Measurements from ENCODE around the gene GINS2.

Gene GINS2

GRCh38 chr16:85729452-85730185, 40.9 kb upstream of the GINS2 start:
- no peak overlapping the region for H3K9ac ChIP-seq (ENCODE audit: low read length)

GRCh38 chr16:85728879-85729278, 40.1 kb upstream of the GINS2 start:
- no peaks in the 10 kb centered on the region for H3K9me2 ChIP-seq (ENCODE audit: low read depth, low read length)
- TF ChIP-seq EZH2 (IDR thresholded peaks at IDR 0.05; ENCODE audit: borderline replicate concordance, low read length) (no peak), CTCF (IDR thresholded peaks at IDR 0.05; ENCODE audit: low read length) (peak; percentile 30; the same call in 1 of the 2 replicates)
- peaks cover 6% of the 10 kb centered on the region; the same call in 1 of the 2 replicates for H3F3A ChIP-seq (ENCODE audit: insufficient read depth, low read length)
- H2AFZ ChIP-seq (ENCODE audit: low read length) = no peak overlapping the region
- H3K27me3 ChIP-seq (ENCODE audit: insufficient read depth, low read length) = no peaks in the 10 kb centered on the region
- no peak overlapping the region for H3K27ac ChIP-seq (ENCODE audit: low read depth, low read length, poor library complexity, severe bottlenecking)
- no peak overlapping the region for H3K4me2 ChIP-seq (ENCODE audit: low read length)
- H3K4me3 ChIP-seq (ENCODE audit: low read depth, low read length, poor library complexity, severe bottlenecking) = no peak overlapping the region
- H4K20me1 ChIP-seq (ENCODE audit: insufficient read depth, low read length) = no peaks in the 10 kb centered on the region
- H3K9me3 ChIP-seq (ENCODE audit: low read length) = no peaks in the 10 kb centered on the region
- no peaks in the 10 kb centered on the region for H3K79me2 ChIP-seq (ENCODE audit: insufficient read depth, low read length)
- H3K9ac ChIP-seq (ENCODE audit: low read length) = no peak overlapping the region
- peaks cover 2% of the 10 kb centered on the region for H3K4me1 ChIP-seq (ENCODE audit: insufficient read depth, low read length, severe bottlenecking)
- H3K36me3 ChIP-seq (ENCODE audit: insufficient read depth, low read length) = no peaks in the 10 kb centered on the region

More at GRCh38 chr16:85729452-85730185, 40.9 kb upstream of the GINS2 start:
- H3K9me2 ChIP-seq (ENCODE audit: low read depth, low read length) = no peaks in the 10 kb centered on the region
- no peaks in the 10 kb centered on the region for H3K36me3 ChIP-seq (ENCODE audit: insufficient read depth, low read length)
- no peaks in the 10 kb centered on the region for H4K20me1 ChIP-seq (ENCODE audit: insufficient read depth, low read length)
- H3K9me3 ChIP-seq (ENCODE audit: low read length) = no peaks in the 10 kb centered on the region
- H3K4me3 ChIP-seq (ENCODE audit: low read depth, low read length, poor library complexity, severe bottlenecking) = no peak overlapping the region
- H3K27ac ChIP-seq (ENCODE audit: low read depth, low read length, poor library complexity, severe bottlenecking) = no peak overlapping the region
- no peak overlapping the region for H3K4me2 ChIP-seq (ENCODE audit: low read length)
- no peak overlapping the region for H2AFZ ChIP-seq (ENCODE audit: low read length)
- H3F3A ChIP-seq (ENCODE audit: insufficient read depth, low read length) = peaks cover 9% of the 10 kb centered on the region; the same call in 1 of the 2 replicates
- no peaks in the 10 kb centered on the region for H3K79me2 ChIP-seq (ENCODE audit: insufficient read depth, low read length)
- peaks cover 9% of the 10 kb centered on the region for H3K4me1 ChIP-seq (ENCODE audit: insufficient read depth, low read length, severe bottlenecking)
- no peak for TF ChIP-seq EZH2 (IDR thresholded peaks at IDR 0.05; ENCODE audit: borderline replicate concordance, low read length)
- no peak for TF ChIP-seq CTCF (IDR thresholded peaks at IDR 0.05; ENCODE audit: low read length)
- no peaks in the 10 kb centered on the region for H3K27me3 ChIP-seq (ENCODE audit: insufficient read depth, low read length)

GRCh38 chr16:85724936-85725335, 36.2 kb upstream of the GINS2 start:
- no peak for TF ChIP-seq CTCF (IDR thresholded peaks at IDR 0.05; ENCODE audit: low read length)
- TF ChIP-seq EZH2 (IDR thresholded peaks at IDR 0.05; ENCODE audit: borderline replicate concordance, low read length) = no peak
- no peak overlapping the region for H3K4me2 ChIP-seq (ENCODE audit: low read length)
- no peaks in the 10 kb centered on the region for H3K4me1 ChIP-seq (ENCODE audit: insufficient read depth, low read length, severe bottlenecking)
- no peaks in the 10 kb centered on the region for H3K9me3 ChIP-seq (ENCODE audit: low read length)
- no peak overlapping the region for H3K27ac ChIP-seq (ENCODE audit: low read depth, low read length, poor library complexity, severe bottlenecking)
- H3K9ac ChIP-seq (ENCODE audit: low read length) = no peak overlapping the region
- no peaks in the 10 kb centered on the region for H4K20me1 ChIP-seq (ENCODE audit: insufficient read depth, low read length)
- no peaks in the 10 kb centered on the region for H3K36me3 ChIP-seq (ENCODE audit: insufficient read depth, low read length)
- H2AFZ ChIP-seq (ENCODE audit: low read length) = no peak overlapping the region
- H3K4me3 ChIP-seq (ENCODE audit: low read depth, low read length, poor library complexity, severe bottlenecking) = no peak overlapping the region
- no peaks in the 10 kb centered on the region; the same call in 1 of the 2 replicates for H3K27me3 ChIP-seq (ENCODE audit: insufficient read depth, low read length)
- no peaks in the 10 kb centered on the region for H3F3A ChIP-seq (ENCODE audit: insufficient read depth, low read length)
- H3K79me2 ChIP-seq (ENCODE audit: insufficient read depth, low read length) = no peaks in the 10 kb centered on the region
- no peaks in the 10 kb centered on the region for H3K9me2 ChIP-seq (ENCODE audit: low read depth, low read length)

Data from OCI-LY1 (cell line).